Sigmoid colon (tissue), 4 donors: Measurements from ENCODE around the gene KCP.

Experiments
- CTCF ChIP-seq, 4 experiments: fragments of 450-650 bp in 3 of 4; fragments of 200-600 bp in 1 of 4; IDR thresholded peaks; one replicate each; pipeline ENCODE4 v1.5.1; 2016 to 2019; ENCODE audit warnings: antibody characterized with exemption in 4 of 4, mild to moderate bottlenecking in 3 of 4, moderate library complexity in 2 of 4
- POLR2A ChIP-seq, 2 donors: fragments of 450-650 bp; IDR thresholded peaks; one replicate each; pipeline ENCODE4 v1.6.1; 2016; ENCODE audit warnings: antibody characterized with exemption in 2 of 2, mild to moderate bottlenecking in 2 of 2, moderate library complexity in 2 of 2
- POLR2AphosphoS5 ChIP-seq, 4 donors: sonication (generic); formaldehyde crosslinking; IDR thresholded peaks; one replicate each; pipeline ENCODE4 v1.6.1; 2017; ENCODE audit warnings: antibody characterized with exemption in 4 of 4

- TF ChIP-seq CTCF (IDR thresholded peaks at IDR 0.05) (no peak), POLR2A (IDR thresholded peaks at IDR 0.05) (no peak), POLR2AphosphoS5 (IDR thresholded peaks at IDR 0.05) (no peak)
These were observed 24.1 kb upstream of the KCP start for GRCh38 chr7:128934361-128935341.
